Measurements from ENCODE around the gene ZFYVE1. TPM values are rescaled to one million over a fixed set of nuclear protein-coding genes. Genes with fewer than 3 reads are reported as not detected.
"Not testable (repeated sequence)": the region's sequence is repeated elsewhere in the genome, so short reads cannot be mapped to it uniquely, and the experiment has no call there.

ZFYVE1 gene
- total RNA-seq, 4 donors from 2014 or later: 16.4 to 32.3 (median 23.2) TPM

GRCh38 chr14:73026243-73026844, 562 bp downstream of the ZFYVE1 start:
- intact Hi-C loops (cut with DNase I; ENCODE audit: low total_unique reads): no loop called here
- DNase-seq (ENCODE audit: low spot score in 2 of 2): peak in 1 of 2 donors; percentile 22
- WGBS, 2 donors: 2% methylated on average over 14 to 20 of the region's 21 CpGs
- TF ChIP-seq CTCF (IDR thresholded peaks at IDR 0.05): no peak
- no peak for TF ChIP-seq POLR2A (IDR thresholded peaks at IDR 0.05)
- peak overlapping the region; percentile 68 for H3K4me3 ChIP-seq (ENCODE audit: low read depth, poor library complexity, severe bottlenecking)

- 65 to 78% methylated on average over 3 of the region's 3 CpGs for WGBS, 2 donors
These were observed 1.4 kb downstream of the ZFYVE1 start for GRCh38 chr14:73025544-73025943.

DNA sequence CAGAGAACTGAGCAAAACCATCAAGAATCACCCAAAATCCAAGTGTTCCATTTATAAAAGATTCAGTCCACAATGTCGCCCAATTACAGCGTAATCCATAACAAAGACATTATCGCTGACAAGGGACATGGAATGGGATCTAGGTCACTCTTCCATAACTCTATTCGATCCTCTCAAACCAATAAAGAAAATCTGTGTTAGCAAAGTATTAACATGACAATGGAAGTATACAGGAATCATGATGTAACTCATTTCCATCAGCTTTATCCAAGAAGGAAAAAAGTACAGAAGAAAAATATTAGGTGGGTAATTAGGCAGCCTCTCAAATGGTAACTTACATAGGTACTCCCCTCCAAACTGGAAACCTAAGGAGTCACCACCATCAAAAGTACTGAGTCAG, 4.9 kb downstream of the ZFYVE1 start:
- no peak overlapping the region for H3K4me3 ChIP-seq (ENCODE audit: low read depth, poor library complexity, severe bottlenecking)
- intact Hi-C loops (cut with DNase I; ENCODE audit: low total_unique reads): no loop called here
- whole genome bisulfite sequencing, 2 donors: 96% methylated on average over 4 of the region's 4 CpGs
- TF ChIP-seq CTCF (IDR thresholded peaks at IDR 0.05) (no peak), POLR2A (IDR thresholded peaks at IDR 0.05) (no peak)
- no peak for DNase-seq (ENCODE audit: low spot score in 2 of 2)

More at GRCh38 chr14:73025544-73025943, 1.4 kb downstream of the ZFYVE1 start:
- H3K4me3 ChIP-seq (ENCODE audit: low read depth, poor library complexity, severe bottlenecking): no peak overlapping the region
- intact Hi-C loops (cut with DNase I; ENCODE audit: low total_unique reads): no loop called here
- DNase-seq (ENCODE audit: low spot score in 2 of 2): no peak
- no peak for TF ChIP-seq POLR2A (IDR thresholded peaks at IDR 0.05)
- no peak for TF ChIP-seq CTCF (IDR thresholded peaks at IDR 0.05)

GRCh38 chr14:73016011-73016410, 10.9 kb downstream of the ZFYVE1 start:
- DNase-seq (ENCODE audit: low spot score in 2 of 2); H3K4me3 ChIP-seq (ENCODE audit: low read depth, poor library complexity, severe bottlenecking); intact Hi-C loops (cut with DNase I; ENCODE audit: low total_unique reads): not testable (repeated sequence)
- WGBS, 2 donors: 82 to 91% methylated on average over 10 of the region's 10 CpGs

DNA sequence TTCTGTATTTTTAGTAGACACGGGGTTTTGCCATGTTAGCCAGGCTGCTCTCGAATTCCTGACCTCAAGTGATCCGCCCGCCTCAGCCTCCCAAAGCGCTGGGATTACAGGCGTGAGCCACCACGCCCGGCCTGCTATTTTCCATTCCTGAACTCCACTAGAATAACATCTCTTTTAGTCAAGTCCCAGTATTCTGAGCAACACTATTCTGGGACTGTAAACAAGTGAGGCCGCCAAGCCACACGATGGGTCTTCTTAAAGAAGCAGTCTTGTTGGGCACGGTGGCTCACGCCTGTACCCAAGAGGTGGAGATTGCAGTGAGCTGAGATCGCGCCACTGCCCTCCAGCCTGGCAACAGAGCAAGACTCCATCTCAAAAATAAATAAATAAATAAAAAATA, 11.4 kb downstream of the ZFYVE1 start:
- intact Hi-C loops (cut with DNase I; ENCODE audit: low total_unique reads); H3K4me3 ChIP-seq (ENCODE audit: low read depth, poor library complexity, severe bottlenecking): not testable (repeated sequence)
- WGBS, 2 donors: 93 to 96% methylated on average over 14 of the region's 14 CpGs
- DNase-seq (ENCODE audit: low spot score in 2 of 2): peak in 1 of 2 donors; percentile 72

DNA sequence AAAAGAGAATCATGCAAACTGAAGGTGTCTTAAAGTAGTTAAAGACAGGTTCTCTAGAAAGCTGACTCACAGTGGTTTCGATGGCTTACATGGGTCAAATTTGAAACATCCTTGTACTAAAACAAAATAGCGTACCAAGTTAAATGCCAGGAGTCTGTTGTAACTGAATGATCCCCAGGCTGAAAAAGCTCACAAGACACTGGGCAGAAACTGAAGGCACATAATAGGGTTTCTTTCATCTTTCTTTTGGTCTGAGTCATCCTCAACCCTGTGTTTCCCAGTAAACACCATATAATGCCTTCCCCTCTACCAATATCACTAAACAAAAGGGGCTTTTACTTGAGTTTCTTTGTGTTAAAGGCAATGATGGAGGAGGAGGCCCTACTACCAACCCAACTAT, 12.8 kb downstream of the ZFYVE1 start:
- WGBS, 2 donors: 66 to 79% methylated on average over 2 of the region's 2 CpGs
- TF ChIP-seq CTCF (IDR thresholded peaks at IDR 0.05) (no peak), POLR2A (IDR thresholded peaks at IDR 0.05) (no peak)
- H3K4me3 ChIP-seq (ENCODE audit: low read depth, poor library complexity, severe bottlenecking): no peak overlapping the region
- intact Hi-C loops (cut with DNase I; ENCODE audit: low total_unique reads): loop anchor here (5.0 kb wide), 1 partner anchor 1013 kb away; no protein-coding TSS in a partner anchor
- DNase-seq (ENCODE audit: low spot score in 2 of 2): no peak

DNA sequence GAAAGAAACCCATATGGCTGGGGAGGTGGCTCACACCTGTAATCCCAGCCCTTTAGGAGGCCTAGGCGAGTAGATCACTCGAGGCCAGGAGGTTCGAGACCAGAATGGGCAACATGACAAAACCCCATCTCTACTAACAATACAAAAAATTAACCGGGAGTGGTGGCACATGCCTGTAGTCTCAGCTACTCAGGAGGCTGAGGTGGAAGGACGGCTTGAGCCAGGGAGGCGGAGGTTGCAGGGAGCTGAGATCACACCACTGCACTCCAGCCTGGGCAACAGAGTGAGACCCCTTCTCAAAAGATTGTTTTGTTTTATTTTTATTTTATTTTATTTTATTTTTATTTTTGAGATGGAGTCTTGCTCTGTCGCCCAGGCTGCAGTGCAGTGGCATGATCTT, 15.7 kb downstream of the ZFYVE1 start:
- intact Hi-C loops (cut with DNase I; ENCODE audit: low total_unique reads): loop anchor here (5.0 kb wide), 1 partner anchor 1016 kb away; no protein-coding TSS in a partner anchor
- WGBS, 2 donors: 91% methylated on average over 7 of the region's 7 CpGs
- DNase-seq (ENCODE audit: low spot score in 2 of 2): peak in 1 of 2 donors; percentile 52
- not testable (repeated sequence) for H3K4me3 ChIP-seq (ENCODE audit: low read depth, poor library complexity, severe bottlenecking)
